Stimulated activated CD4-positive, alpha-beta T cell treated with anti-CD3 and anti-CD28 coated beads, TNF-alpha, amount 100 ng/mL, for 4 hours (primary cell): ENCODE measurements around the gene PGR.

Source experiments
- DNase-seq, 3 experiments: peaks; one replicate each; pipeline ENCODE4 v3.0.0-alpha.2; 2020; ENCODE audit warnings: low read depth in 3 of 3

Gene PGR

DNA sequence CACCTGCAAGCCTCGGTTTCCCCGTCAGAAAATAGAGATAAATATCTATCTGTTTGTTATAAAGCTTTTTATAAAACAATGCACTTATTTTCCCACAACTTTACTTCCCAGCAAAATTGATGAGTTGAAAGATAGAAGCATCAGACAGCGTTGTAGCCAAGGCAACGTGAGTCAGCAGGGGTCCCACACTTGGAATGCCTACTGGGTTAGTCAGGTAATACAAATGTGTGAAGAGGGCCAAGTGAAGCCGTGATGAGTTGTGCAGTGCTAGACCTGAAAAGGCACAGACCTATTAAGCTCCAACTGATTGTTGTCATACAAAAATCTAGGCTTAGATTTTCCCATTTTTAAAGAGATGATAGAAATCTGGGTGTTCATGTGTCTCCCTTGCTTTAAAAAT is 118.7 kb downstream of the PGR start:
- no peak for DNase-seq

DNA sequence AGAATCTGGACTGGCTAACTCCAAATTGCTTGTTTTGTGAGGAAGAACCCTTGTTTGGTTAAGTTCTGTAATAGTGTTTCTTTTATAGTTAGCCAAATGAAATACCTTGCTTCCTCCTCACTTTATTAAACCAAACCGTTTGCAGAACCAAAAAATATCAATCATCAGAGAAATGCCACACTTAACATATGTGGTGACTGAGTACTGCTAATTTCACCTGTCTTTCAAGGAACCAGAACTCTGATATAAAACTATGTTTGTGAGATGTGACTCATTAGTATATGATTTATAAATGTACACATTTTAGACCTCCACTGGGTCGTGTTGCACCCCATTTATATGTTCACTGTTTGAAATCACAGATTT is 119.9 kb downstream of the PGR start:
- DNase-seq: no peak

DNA sequence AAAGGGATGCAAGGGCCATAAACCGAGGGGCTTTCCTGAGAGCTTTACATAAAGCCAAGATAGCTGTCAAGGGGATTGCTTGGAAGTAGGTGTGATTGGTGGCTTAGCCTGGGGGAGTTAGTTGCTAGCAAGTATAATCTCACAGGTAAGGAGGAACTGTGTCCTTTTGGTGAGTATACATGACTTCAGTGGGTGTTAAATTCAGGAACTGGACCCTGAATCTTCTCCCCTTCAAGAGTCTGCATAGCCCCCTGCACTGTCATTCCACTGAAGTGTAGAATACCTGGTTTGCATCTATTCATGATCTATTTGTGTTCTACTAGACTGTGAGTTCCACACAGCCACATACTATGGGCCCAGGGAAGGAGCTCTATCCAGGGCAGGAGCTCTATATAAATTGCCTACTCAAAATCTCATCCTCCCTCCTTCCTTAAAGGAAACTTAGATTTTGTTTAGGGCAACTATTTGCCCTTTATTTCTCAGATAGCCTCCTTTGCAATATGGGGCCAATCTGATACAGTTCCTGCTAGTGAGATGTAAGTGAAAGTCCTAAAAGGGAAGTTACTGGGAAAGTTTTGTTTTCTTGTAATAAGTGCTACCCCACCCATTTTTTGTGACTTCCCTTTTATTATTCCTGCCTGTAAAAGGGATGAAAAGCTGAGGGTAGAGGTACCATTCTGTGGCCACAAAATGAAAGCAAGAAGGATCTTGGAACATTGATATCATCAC is 120.5 kb downstream of the PGR start:
- no peak for DNase-seq

DNA sequence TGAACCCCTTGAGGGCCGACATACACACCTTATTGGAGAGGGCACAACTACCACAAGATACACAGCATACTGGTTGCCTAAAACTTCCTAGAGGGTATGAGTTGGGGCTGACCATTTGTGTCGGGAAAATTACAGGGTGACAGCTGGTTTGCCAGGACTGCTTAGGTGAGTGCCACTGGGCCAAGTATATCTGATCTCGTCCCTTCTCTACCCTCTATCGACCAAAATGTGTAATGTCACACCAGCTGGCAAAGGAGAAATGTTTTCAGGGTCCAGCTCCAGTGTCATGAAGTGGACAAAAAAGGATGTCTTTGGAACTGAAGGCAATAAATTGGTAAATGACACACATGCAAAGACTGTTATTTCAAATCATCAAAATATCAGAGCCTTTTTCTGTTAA is 126.1 kb downstream of the PGR start:
- DNase-seq: no peak

DNA sequence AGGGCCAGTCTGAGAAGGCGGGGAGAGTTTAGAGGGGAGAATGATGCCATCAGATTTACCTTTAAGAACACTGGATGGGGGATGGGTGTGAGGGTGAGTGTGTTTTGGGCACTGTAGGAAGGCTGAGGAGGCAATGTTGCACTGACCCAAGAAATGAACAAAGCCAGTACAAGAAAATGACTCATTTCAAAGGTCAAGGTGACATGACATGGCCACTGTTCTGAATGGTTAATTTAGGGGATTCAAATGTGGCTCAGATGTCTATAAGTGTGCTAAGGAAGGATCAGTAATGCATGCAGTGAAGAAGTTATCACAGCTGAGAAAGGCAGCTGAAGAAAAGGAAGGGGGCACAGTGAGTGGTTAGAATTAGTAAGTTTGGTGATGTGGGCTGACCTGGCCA is 129.9 kb downstream of the PGR start:
- DNase-seq: no peak

DNA sequence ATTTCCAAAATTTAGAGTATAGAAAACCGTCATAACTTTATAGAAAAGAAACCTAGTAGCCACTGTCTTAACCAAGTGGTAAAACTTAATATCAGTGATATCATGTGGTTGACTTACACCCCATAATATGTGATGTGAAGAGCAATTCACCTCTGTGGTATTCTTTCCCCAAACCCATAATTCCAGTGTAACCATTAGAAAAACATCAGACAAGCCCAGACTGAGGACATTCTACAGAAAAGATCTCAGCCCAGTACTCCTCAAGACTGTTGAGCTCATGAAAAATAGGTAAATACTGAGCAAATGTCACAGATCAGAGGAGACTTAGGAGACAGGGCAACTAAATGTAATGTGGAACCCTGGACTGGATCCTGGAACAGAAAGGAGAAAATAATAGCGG is 134.6 kb downstream of the PGR start:
- no peak for DNase-seq

DNA sequence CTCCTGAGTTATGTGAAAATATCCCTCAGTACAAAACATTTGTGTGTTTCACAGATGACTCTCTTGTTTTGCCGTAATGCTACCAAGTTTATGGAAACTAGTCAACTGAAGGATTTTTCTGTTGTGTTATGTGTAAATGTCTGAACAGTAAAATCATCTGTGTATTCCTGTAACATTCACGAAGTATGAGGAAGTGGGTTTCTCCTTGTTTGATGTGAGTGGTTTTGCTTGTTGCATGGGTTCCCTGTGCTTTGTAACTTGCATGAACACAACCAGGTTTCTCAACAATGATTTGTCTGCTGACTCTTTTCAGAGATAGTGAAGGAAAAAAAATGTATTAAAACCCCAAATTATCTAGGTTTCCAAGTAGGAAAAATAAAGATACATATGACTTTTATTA is 138.1 kb downstream of the PGR start:
- no peak for DNase-seq

DNA sequence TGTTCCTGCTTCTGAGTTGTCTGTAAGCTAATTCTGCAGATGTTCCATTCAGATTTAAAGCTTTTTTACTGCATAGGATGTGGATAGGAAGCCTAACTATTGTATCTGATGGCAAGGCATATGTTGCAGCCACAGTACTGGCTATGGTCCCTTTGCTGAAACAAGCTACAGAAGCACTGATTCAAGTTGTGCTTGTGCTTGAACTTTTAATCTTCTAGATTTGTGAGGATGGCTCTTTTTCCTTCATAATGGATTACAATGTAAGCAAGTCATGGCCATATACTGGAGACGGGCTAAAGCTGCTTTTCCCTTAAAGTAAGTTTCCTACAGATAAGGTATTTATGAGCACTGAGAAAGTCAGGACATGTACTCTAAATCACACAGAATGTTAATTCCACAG is 138.7 kb downstream of the PGR start:
- no peak for DNase-seq

DNA sequence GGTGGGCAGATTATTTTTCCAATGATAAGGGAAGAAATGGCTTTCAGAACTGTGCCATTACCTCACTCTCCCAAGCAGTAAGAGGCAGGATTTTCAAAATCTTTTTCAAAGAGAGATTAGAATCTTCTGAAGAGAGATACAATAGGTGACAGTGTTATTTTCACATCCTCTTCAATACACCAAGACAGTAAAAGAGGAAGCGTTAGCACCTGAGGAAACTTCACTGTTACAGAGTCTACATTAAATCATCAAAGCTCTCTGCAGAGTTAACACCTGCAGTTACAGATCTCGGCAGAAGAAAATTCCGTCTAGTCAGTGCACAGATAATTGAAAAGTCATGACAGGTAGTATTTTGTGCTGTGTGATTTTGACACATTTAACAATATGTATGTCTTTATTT is 144.9 kb downstream of the PGR start:
- DNase-seq: no peak

DNA sequence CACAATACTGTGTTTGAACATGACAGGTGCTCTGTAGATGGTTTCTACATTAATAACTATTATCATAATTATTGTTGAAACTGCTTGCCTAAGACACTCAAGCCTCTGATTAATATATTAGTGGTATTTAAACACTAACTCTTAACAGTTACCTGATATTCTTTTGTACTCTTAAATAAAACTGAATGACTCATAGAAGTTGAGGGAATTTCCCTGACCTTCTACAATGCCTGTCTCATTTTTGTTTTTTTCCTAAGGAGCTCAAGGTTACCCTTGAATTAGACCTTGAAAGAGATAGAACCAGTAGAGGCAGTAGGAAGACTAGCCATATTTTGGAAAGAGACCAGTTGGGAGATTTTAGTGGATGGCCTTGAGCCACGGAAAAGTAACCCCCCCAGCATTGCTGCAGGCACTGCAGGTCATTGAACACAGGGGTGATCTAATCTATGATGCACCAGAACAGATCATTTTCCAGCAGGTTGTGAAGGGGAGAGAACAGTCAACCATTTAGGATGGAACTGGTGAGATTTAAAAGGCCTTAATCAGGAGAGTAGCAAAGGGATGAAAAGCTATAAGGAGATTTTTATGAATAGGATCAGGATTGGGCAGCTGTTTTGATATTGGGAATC is 148.3 kb downstream of the PGR start:
- DNase-seq: no peak

DNA sequence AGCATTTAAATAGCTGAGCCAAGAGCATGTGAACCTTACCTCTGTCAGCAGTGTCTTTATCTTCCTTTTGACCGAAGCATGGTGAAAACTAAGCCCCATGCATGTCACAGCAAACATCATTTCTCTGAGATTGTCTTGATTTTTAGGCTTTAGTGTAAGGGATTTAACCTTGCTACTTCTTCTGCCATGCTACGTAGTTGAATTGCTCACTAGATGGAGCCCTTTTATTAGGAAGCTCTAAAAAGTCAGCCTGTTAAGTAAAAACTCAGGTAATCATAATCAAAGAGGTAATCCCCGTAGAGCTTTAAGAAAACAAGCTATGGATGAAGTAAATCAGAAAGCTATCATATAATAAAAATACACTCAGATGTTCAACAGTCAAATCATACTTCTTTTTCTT is 149.5 kb downstream of the PGR start:
- DNase-seq: no peak
